ENCODE measurements around the gene TRDN.

TRDN gene

DNA sequence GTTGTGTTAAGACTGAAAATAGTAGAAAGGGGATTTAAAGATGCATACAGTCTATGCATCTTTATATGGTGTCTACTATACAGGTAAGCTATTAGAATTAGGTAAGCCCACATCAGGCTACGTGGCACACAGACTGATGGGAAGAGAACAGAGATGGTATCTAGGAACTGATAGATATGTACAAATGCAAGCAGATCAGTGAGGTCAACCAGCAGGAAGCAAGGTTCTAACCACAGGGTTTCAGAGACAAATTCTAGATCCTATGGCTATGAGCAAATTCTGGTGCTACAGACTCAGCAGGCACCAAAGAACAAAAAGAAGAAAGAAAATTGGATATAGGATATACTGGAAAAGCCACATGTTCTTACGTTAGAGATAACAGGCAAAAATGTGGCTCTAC, 110.6 kb downstream of the TRDN start:
- TF ChIP-seq, protein P1, sequence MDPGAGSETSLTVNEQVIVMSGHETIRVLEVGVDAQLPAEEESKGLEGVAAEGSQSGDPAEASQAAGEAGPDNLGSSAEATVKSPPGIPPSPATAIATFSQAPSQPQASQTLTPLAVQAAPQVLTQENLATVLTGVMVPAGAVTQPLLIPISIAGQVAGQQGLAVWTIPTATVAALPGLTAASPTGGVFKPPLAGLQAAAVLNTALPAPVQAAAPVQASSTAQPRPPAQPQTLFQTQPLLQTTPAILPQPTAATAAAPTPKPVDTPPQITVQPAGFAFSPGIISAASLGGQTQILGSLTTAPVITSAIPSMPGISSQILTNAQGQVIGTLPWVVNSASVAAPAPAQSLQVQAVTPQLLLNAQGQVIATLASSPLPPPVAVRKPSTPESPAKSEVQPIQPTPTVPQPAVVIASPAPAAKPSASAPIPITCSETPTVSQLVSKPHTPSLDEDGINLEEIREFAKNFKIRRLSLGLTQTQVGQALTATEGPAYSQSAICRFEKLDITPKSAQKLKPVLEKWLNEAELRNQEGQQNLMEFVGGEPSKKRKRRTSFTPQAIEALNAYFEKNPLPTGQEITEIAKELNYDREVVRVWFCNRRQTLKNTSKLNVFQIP (CRISPR knock-in tag; IDR thresholded peaks at IDR 0.05; ENCODE audit: borderline replicate concordance, low read depth), result no peak
- TF ChIP-seq, protein P2, sequence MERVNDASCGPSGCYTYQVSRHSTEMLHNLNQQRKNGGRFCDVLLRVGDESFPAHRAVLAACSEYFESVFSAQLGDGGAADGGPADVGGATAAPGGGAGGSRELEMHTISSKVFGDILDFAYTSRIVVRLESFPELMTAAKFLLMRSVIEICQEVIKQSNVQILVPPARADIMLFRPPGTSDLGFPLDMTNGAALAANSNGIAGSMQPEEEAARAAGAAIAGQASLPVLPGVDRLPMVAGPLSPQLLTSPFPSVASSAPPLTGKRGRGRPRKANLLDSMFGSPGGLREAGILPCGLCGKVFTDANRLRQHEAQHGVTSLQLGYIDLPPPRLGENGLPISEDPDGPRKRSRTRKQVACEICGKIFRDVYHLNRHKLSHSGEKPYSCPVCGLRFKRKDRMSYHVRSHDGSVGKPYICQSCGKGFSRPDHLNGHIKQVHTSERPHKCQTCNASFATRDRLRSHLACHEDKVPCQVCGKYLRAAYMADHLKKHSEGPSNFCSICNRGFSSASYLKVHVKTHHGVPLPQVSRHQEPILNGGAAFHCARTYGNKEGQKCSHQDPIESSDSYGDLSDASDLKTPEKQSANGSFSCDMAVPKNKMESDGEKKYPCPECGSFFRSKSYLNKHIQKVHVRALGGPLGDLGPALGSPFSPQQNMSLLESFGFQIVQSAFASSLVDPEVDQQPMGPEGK (CRISPR knock-in tag; IDR thresholded peaks at IDR 0.05; ENCODE audit: borderline replicate concordance), result no peak
- no peak for TF ChIP-seq TCF4 (CRISPR knock-in tag; IDR thresholded peaks at IDR 0.05; ENCODE audit: borderline replicate concordance)
- no peak for TF ChIP-seq ZNF70 (CRISPR knock-in tag; IDR thresholded peaks at IDR 0.05)
- TF ChIP-seq PPARA (CRISPR knock-in tag; IDR thresholded peaks at IDR 0.05; ENCODE audit: borderline replicate concordance), result no peak
- no peak for TF ChIP-seq ZNF8 (CRISPR knock-in tag; IDR thresholded peaks at IDR 0.05)
- TF ChIP-seq, protein P3, sequence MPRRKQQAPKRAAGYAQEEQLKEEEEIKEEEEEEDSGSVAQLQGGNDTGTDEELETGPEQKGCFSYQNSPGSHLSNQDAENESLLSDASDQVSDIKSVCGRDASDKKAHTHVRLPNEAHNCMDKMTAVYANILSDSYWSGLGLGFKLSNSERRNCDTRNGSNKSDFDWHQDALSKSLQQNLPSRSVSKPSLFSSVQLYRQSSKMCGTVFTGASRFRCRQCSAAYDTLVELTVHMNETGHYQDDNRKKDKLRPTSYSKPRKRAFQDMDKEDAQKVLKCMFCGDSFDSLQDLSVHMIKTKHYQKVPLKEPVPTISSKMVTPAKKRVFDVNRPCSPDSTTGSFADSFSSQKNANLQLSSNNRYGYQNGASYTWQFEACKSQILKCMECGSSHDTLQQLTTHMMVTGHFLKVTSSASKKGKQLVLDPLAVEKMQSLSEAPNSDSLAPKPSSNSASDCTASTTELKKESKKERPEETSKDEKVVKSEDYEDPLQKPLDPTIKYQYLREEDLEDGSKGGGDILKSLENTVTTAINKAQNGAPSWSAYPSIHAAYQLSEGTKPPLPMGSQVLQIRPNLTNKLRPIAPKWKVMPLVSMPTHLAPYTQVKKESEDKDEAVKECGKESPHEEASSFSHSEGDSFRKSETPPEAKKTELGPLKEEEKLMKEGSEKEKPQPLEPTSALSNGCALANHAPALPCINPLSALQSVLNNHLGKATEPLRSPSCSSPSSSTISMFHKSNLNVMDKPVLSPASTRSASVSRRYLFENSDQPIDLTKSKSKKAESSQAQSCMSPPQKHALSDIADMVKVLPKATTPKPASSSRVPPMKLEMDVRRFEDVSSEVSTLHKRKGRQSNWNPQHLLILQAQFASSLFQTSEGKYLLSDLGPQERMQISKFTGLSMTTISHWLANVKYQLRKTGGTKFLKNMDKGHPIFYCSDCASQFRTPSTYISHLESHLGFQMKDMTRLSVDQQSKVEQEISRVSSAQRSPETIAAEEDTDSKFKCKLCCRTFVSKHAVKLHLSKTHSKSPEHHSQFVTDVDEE (CRISPR knock-in tag; IDR thresholded peaks at IDR 0.05), result no peak
- no peak for TF ChIP-seq ISL1 (CRISPR knock-in tag; IDR thresholded peaks at IDR 0.05)
- TF ChIP-seq SNAI2 (CRISPR knock-in tag; IDR thresholded peaks at IDR 0.05), result no peak
- no peak for TF ChIP-seq ZFP30 (CRISPR knock-in tag; IDR thresholded peaks at IDR 0.05)
- TF ChIP-seq, protein P4, sequence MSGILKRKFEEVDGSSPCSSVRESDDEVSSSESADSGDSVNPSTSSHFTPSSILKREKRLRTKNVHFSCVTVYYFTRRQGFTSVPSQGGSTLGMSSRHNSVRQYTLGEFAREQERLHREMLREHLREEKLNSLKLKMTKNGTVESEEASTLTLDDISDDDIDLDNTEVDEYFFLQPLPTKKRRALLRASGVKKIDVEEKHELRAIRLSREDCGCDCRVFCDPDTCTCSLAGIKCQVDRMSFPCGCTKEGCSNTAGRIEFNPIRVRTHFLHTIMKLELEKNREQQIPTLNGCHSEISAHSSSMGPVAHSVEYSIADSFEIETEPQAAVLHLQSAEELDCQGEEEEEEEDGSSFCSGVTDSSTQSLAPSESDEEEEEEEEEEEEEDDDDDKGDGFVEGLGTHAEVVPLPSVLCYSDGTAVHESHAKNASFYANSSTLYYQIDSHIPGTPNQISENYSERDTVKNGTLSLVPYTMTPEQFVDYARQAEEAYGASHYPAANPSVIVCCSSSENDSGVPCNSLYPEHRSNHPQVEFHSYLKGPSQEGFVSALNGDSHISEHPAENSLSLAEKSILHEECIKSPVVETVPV (CRISPR knock-in tag; IDR thresholded peaks at IDR 0.05), result no peak
- TF ChIP-seq ESRRG (CRISPR knock-in tag; IDR thresholded peaks at IDR 0.05), result no peak
- no peak for TF ChIP-seq ZNF565 (CRISPR knock-in tag; conservative IDR thresholded peaks at IDR 0.05; ENCODE audit: low read depth)
- no peak for TF ChIP-seq ARNTL (CRISPR knock-in tag; IDR thresholded peaks at IDR 0.05; ENCODE audit: borderline replicate concordance, low read depth)
- no peak for TF ChIP-seq ZFP3 (CRISPR knock-in tag; IDR thresholded peaks at IDR 0.05)
- TF ChIP-seq ZC3H10 (CRISPR knock-in tag; IDR thresholded peaks at IDR 0.05), result no peak
- TF ChIP-seq CSDC2 (CRISPR knock-in tag; IDR thresholded peaks at IDR 0.05), result no peak
- no peak for TF ChIP-seq OSR1 (CRISPR knock-in tag; IDR thresholded peaks at IDR 0.05)
- TF ChIP-seq GLIS3 (CRISPR knock-in tag; IDR thresholded peaks at IDR 0.05), result no peak
- ATAC-seq, result no peak

DNA sequence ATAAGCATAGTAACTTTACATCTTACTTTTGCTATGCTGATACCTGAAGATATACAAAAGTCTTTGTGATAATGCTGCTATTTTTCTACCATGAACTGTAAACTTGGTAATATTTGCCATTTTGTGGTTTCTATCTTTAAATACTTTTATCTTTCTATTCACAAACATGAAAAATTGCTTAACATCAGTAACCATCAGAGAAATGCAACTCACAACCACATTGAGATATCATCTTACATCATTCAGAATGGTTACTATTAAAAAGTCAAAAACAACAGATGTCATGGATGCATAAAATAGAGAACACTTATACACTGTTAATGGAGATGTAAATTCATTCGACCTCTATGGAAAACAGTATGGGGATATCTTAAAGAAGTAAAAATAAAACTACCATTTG, 112.0 kb downstream of the TRDN start:
- no peak for ATAC-seq
- TF ChIP-seq ISL1 (CRISPR knock-in tag; IDR thresholded peaks at IDR 0.05), result no peak
- TF ChIP-seq, protein P3 (CRISPR knock-in tag; IDR thresholded peaks at IDR 0.05), result no peak
- no peak for TF ChIP-seq ZNF8 (CRISPR knock-in tag; IDR thresholded peaks at IDR 0.05)
- TF ChIP-seq, protein P1 (CRISPR knock-in tag; IDR thresholded peaks at IDR 0.05; ENCODE audit: borderline replicate concordance, low read depth), result no peak
- TF ChIP-seq PPARA (CRISPR knock-in tag; IDR thresholded peaks at IDR 0.05; ENCODE audit: borderline replicate concordance), result no peak
- no peak for TF ChIP-seq BACH2 (CRISPR knock-in tag; IDR thresholded peaks at IDR 0.05; ENCODE audit: borderline replicate concordance)

Data from SK-N-SH treated with all-trans-retinoic acid at 6 μM for 48 hours (cell line).